B cell (primary cell): ENCODE measurements around the gene CHADL.

Experiments used
- EZH2 ChIP-seq: IDR thresholded peaks from 2 replicates; pipeline ENCODE4 v1.6.1; 2012; ENCODE audit warnings: borderline replicate concordance, low read depth, mild to moderate bottlenecking, moderate library complexity, low read length; ENCODE audit not compliant: insufficient read depth, poor library complexity, severe bottlenecking
- TF ChIP-seq, protein P1 (sequence below): fragments of 200-600 bp; IDR thresholded peaks from one replicate; pipeline ENCODE4 v1.8.0; 2022; ENCODE audit warnings: antibody characterized with exemption, mild to moderate bottlenecking

DNA sequence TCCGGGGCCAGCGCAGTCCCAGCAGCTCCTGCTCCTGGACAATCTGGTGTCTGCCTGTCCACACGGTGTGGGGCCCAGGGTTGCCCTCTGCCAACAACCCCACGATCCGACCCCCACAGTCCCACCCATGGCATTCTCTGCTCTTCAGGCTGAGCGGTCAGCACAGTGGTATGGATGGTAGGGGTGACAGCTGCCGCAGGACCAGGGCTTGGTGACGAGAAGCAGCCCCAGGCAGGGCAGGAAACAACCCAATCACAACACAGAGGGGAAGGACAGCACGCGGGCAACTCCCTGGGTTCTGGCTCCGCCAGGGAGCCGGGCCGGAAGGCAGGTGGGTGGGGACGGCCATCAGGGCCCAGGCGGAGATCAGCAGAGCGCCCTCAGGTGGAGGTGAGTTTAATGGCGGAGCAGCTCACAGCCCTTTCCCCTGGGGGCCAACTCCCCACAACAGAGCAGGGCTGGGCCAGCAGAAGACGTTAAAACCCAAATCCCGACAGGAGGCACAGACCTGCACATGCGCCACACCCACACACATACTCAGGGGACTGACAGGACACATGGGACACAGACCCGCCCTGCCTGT lies 5.3 kb upstream of the CHADL start:
- TF ChIP-seq, protein P1, sequence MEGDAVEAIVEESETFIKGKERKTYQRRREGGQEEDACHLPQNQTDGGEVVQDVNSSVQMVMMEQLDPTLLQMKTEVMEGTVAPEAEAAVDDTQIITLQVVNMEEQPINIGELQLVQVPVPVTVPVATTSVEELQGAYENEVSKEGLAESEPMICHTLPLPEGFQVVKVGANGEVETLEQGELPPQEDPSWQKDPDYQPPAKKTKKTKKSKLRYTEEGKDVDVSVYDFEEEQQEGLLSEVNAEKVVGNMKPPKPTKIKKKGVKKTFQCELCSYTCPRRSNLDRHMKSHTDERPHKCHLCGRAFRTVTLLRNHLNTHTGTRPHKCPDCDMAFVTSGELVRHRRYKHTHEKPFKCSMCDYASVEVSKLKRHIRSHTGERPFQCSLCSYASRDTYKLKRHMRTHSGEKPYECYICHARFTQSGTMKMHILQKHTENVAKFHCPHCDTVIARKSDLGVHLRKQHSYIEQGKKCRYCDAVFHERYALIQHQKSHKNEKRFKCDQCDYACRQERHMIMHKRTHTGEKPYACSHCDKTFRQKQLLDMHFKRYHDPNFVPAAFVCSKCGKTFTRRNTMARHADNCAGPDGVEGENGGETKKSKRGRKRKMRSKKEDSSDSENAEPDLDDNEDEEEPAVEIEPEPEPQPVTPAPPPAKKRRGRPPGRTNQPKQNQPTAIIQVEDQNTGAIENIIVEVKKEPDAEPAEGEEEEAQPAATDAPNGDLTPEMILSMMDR = no peak
- TF ChIP-seq EZH2 = no peak
